Measurements from ENCODE around the gene SH3GL3. TPM values are rescaled to one million over a fixed set of nuclear protein-coding genes. Genes with fewer than 3 reads are reported as not detected.

Gene SH3GL3
- total RNA-seq, 1 donor from 2014 or later = 6.3 TPM

GRCh38 chr15:83496766-83497165, 49.6 kb downstream of the SH3GL3 start:
- no peak overlapping the region for H3K9ac ChIP-seq (ENCODE audit: low read depth in 1 of 3, low read length in 3 of 3)
- no peak overlapping the region for H3K4me3 ChIP-seq (ENCODE audit: low read length in 3 of 3)
- no peaks in the 10 kb centered on the region for H3K27me3 ChIP-seq (ENCODE audit: control insufficient read depth in 3 of 3, insufficient read depth in 3 of 3, low read length in 3 of 3)
- no peaks in the 10 kb centered on the region for H3K9me3 ChIP-seq (ENCODE audit: control insufficient read depth in 3 of 3, low read length in 3 of 3)
- no peaks in the 10 kb centered on the region for H3K36me3 ChIP-seq (ENCODE audit: control insufficient read depth in 3 of 3, insufficient read depth in 3 of 3, low read length in 3 of 3)
- no peak overlapping the region for H3K27ac ChIP-seq (ENCODE audit: low read depth, low read length)
- H3K4me1 ChIP-seq (ENCODE audit: control insufficient read depth in 3 of 3, insufficient read depth in 3 of 3, low read length in 3 of 3) = no peaks in the 10 kb centered on the region

- Histone ChIP-seq H3K9ac (ENCODE audit: low read depth in 1 of 3, low read length in 3 of 3) (no peak overlapping the region), H3K9me3 (ENCODE audit: control insufficient read depth in 3 of 3, low read length in 3 of 3) (no peaks in the 10 kb centered on the region), H3K4me3 (ENCODE audit: low read length in 3 of 3) (no peak overlapping the region), H3K4me1 (ENCODE audit: control insufficient read depth in 3 of 3, insufficient read depth in 3 of 3, low read length in 3 of 3) (no peaks in the 10 kb centered on the region), H3K36me3 (ENCODE audit: control insufficient read depth in 3 of 3, insufficient read depth in 3 of 3, low read length in 3 of 3) (no peaks in the 10 kb centered on the region), H3K27me3 (ENCODE audit: control insufficient read depth in 3 of 3, insufficient read depth in 3 of 3, low read length in 3 of 3) (no peaks in the 10 kb centered on the region), H3K27ac (ENCODE audit: low read depth, low read length) (no peak overlapping the region)
These were observed 51.2 kb downstream of the SH3GL3 start for GRCh38 chr15:83498374-83498773.

GRCh38 chr15:83498801-83499200, 51.7 kb downstream of the SH3GL3 start:
- no peak overlapping the region for H3K4me3 ChIP-seq (ENCODE audit: low read length in 3 of 3)
- no peaks in the 10 kb centered on the region for H3K4me1 ChIP-seq (ENCODE audit: control insufficient read depth in 3 of 3, insufficient read depth in 3 of 3, low read length in 3 of 3)
- no peak overlapping the region for H3K9ac ChIP-seq (ENCODE audit: low read depth in 1 of 3, low read length in 3 of 3)
- H3K9me3 ChIP-seq (ENCODE audit: control insufficient read depth in 3 of 3, low read length in 3 of 3) = no peaks in the 10 kb centered on the region
- H3K27ac ChIP-seq (ENCODE audit: low read depth, low read length) = no peak overlapping the region
- H3K27me3 ChIP-seq (ENCODE audit: control insufficient read depth in 3 of 3, insufficient read depth in 3 of 3, low read length in 3 of 3) = no peaks in the 10 kb centered on the region
- H3K36me3 ChIP-seq (ENCODE audit: control insufficient read depth in 3 of 3, insufficient read depth in 3 of 3, low read length in 3 of 3) = no peaks in the 10 kb centered on the region

- Histone ChIP-seq H3K4me1 (ENCODE audit: control insufficient read depth in 3 of 3, insufficient read depth in 3 of 3, low read length in 3 of 3) (no peaks in the 10 kb centered on the region), H3K9ac (ENCODE audit: low read depth in 1 of 3, low read length in 3 of 3) (no peak overlapping the region), H3K27ac (ENCODE audit: low read depth, low read length) (no peak overlapping the region), H3K9me3 (ENCODE audit: control insufficient read depth in 3 of 3, low read length in 3 of 3) (no peaks in the 10 kb centered on the region), H3K4me3 (ENCODE audit: low read length in 3 of 3) (no peak overlapping the region), H3K36me3 (ENCODE audit: control insufficient read depth in 3 of 3, insufficient read depth in 3 of 3, low read length in 3 of 3) (no peaks in the 10 kb centered on the region), H3K27me3 (ENCODE audit: control insufficient read depth in 3 of 3, insufficient read depth in 3 of 3, low read length in 3 of 3) (no peaks in the 10 kb centered on the region)
These were observed 52.3 kb downstream of the SH3GL3 start for GRCh38 chr15:83499476-83499875.

GRCh38 chr15:83503595-83504364, 56.6 kb downstream of the SH3GL3 start:
- H3K9me3 ChIP-seq (ENCODE audit: control insufficient read depth in 3 of 3, low read length in 3 of 3) = no peaks in the 10 kb centered on the region
- H3K27me3 ChIP-seq (ENCODE audit: control insufficient read depth in 3 of 3, insufficient read depth in 3 of 3, low read length in 3 of 3) = peaks cover 0 to 3% (median 0%) of the 10 kb centered on the region in 3 donors
- H3K4me3 ChIP-seq (ENCODE audit: low read length in 3 of 3) = no peak overlapping the region
- no peaks in the 10 kb centered on the region for H3K36me3 ChIP-seq (ENCODE audit: control insufficient read depth in 3 of 3, insufficient read depth in 3 of 3, low read length in 3 of 3)
- no peaks in the 10 kb centered on the region for H3K4me1 ChIP-seq (ENCODE audit: control insufficient read depth in 3 of 3, insufficient read depth in 3 of 3, low read length in 3 of 3)
- H3K9ac ChIP-seq (ENCODE audit: low read depth in 1 of 3, low read length in 3 of 3) = no peak overlapping the region
- no peak overlapping the region for H3K27ac ChIP-seq (ENCODE audit: low read depth, low read length)

GRCh38 chr15:83504365-83504764, 57.2 kb downstream of the SH3GL3 start:
- no peak overlapping the region for H3K27ac ChIP-seq (ENCODE audit: low read depth, low read length)
- H3K36me3 ChIP-seq (ENCODE audit: control insufficient read depth in 3 of 3, insufficient read depth in 3 of 3, low read length in 3 of 3) = no peaks in the 10 kb centered on the region
- H3K4me1 ChIP-seq (ENCODE audit: control insufficient read depth in 3 of 3, insufficient read depth in 3 of 3, low read length in 3 of 3) = no peaks in the 10 kb centered on the region
- H3K9ac ChIP-seq (ENCODE audit: low read depth in 1 of 3, low read length in 3 of 3) = no peak overlapping the region
- H3K4me3 ChIP-seq (ENCODE audit: low read length in 3 of 3) = no peak overlapping the region
- H3K27me3 ChIP-seq (ENCODE audit: control insufficient read depth in 3 of 3, insufficient read depth in 3 of 3, low read length in 3 of 3) = peaks cover 0 to 3% (median 0%) of the 10 kb centered on the region in 3 donors
- no peaks in the 10 kb centered on the region for H3K9me3 ChIP-seq (ENCODE audit: control insufficient read depth in 3 of 3, low read length in 3 of 3)

GRCh38 chr15:83510001-83510400, 62.9 kb downstream of the SH3GL3 start:
- Histone ChIP-seq H3K27me3 (ENCODE audit: control insufficient read depth in 3 of 3, insufficient read depth in 3 of 3, low read length in 3 of 3) (peaks cover 0 to 13% (median 3%) of the 10 kb centered on the region in 3 donors), H3K9ac (ENCODE audit: low read depth in 1 of 3, low read length in 3 of 3) (no peak overlapping the region), H3K4me1 (ENCODE audit: control insufficient read depth in 3 of 3, insufficient read depth in 3 of 3, low read length in 3 of 3) (no peaks in the 10 kb centered on the region), H3K9me3 (ENCODE audit: control insufficient read depth in 3 of 3, low read length in 3 of 3) (no peaks in the 10 kb centered on the region), H3K4me3 (ENCODE audit: low read length in 3 of 3) (no peak overlapping the region), H3K27ac (ENCODE audit: low read depth, low read length) (no peak overlapping the region), H3K36me3 (ENCODE audit: control insufficient read depth in 3 of 3, insufficient read depth in 3 of 3, low read length in 3 of 3) (no peaks in the 10 kb centered on the region)

GRCh38 chr15:83512459-83512858, 65.3 kb downstream of the SH3GL3 start:
- Histone ChIP-seq H3K4me3 (ENCODE audit: low read length in 3 of 3) (no peak overlapping the region), H3K9ac (ENCODE audit: low read depth in 1 of 3, low read length in 3 of 3) (no peak overlapping the region), H3K36me3 (ENCODE audit: control insufficient read depth in 3 of 3, insufficient read depth in 3 of 3, low read length in 3 of 3) (no peaks in the 10 kb centered on the region), H3K4me1 (ENCODE audit: control insufficient read depth in 3 of 3, insufficient read depth in 3 of 3, low read length in 3 of 3) (no peaks in the 10 kb centered on the region), H3K27ac (ENCODE audit: low read depth, low read length) (no peak overlapping the region), H3K27me3 (ENCODE audit: control insufficient read depth in 3 of 3, insufficient read depth in 3 of 3, low read length in 3 of 3) (peaks cover 3 to 14% (median 4%) of the 10 kb centered on the region in 3 donors), H3K9me3 (ENCODE audit: control insufficient read depth in 3 of 3, low read length in 3 of 3) (no peaks in the 10 kb centered on the region)

GRCh38 chr15:83514584-83514983, 67.4 kb downstream of the SH3GL3 start:
- Histone ChIP-seq H3K4me1 (ENCODE audit: control insufficient read depth in 3 of 3, insufficient read depth in 3 of 3, low read length in 3 of 3) (no peaks in the 10 kb centered on the region), H3K36me3 (ENCODE audit: control insufficient read depth in 3 of 3, insufficient read depth in 3 of 3, low read length in 3 of 3) (no peaks in the 10 kb centered on the region), H3K9ac (ENCODE audit: low read depth in 1 of 3, low read length in 3 of 3) (no peak overlapping the region), H3K4me3 (ENCODE audit: low read length in 3 of 3) (no peak overlapping the region), H3K9me3 (ENCODE audit: control insufficient read depth in 3 of 3, low read length in 3 of 3) (no peaks in the 10 kb centered on the region), H3K27me3 (ENCODE audit: control insufficient read depth in 3 of 3, insufficient read depth in 3 of 3, low read length in 3 of 3) (peaks cover 3 to 10% (median 4%) of the 10 kb centered on the region in 3 donors), H3K27ac (ENCODE audit: low read depth, low read length) (no peak overlapping the region)

GRCh38 chr15:83515164-83515563, 68.0 kb downstream of the SH3GL3 start:
- no peak overlapping the region for H3K27ac ChIP-seq (ENCODE audit: low read depth, low read length)
- no peaks in the 10 kb centered on the region for H3K9me3 ChIP-seq (ENCODE audit: control insufficient read depth in 3 of 3, low read length in 3 of 3)
- no peaks in the 10 kb centered on the region for H3K36me3 ChIP-seq (ENCODE audit: control insufficient read depth in 3 of 3, insufficient read depth in 3 of 3, low read length in 3 of 3)
- H3K4me1 ChIP-seq (ENCODE audit: control insufficient read depth in 3 of 3, insufficient read depth in 3 of 3, low read length in 3 of 3) = no peaks in the 10 kb centered on the region
- H3K9ac ChIP-seq (ENCODE audit: low read depth in 1 of 3, low read length in 3 of 3) = no peak overlapping the region
- H3K27me3 ChIP-seq (ENCODE audit: control insufficient read depth in 3 of 3, insufficient read depth in 3 of 3, low read length in 3 of 3) = peaks cover 3 to 10% (median 4%) of the 10 kb centered on the region in 3 donors
- H3K4me3 ChIP-seq (ENCODE audit: low read length in 3 of 3) = no peak overlapping the region

All from skeletal muscle tissue (tissue), 4 donors.